HEK293T (cell line): ENCODE data around the gene FXYD6.

Experiments
- ARNT ChIP-seq: fragments of 450-650 bp; IDR thresholded peaks from 2 replicates; pipeline ENCODE4 v1.6.1; 2017; ENCODE audit warnings: mild to moderate bottlenecking
- BHLHE40 ChIP-seq: fragments of 450-650 bp; IDR thresholded peaks from 2 replicates; pipeline ENCODE4 v1.6.1; 2016; ENCODE audit warnings: mild to moderate bottlenecking, moderate library complexity, borderline replicate concordance
- CTBP1 ChIP-seq: fragments of 450-650 bp; IDR thresholded peaks from 2 replicates; pipeline ENCODE4 v1.6.1; 2016; ENCODE audit warnings: borderline replicate concordance
- FOXA1 ChIP-seq: fragments of 450-650 bp; IDR thresholded peaks from 2 replicates; pipeline ENCODE4 v1.6.1; 2016; ENCODE audit warnings: mild to moderate bottlenecking
- FOXM1 ChIP-seq: fragments of 450-650 bp; IDR thresholded peaks from 2 replicates; pipeline ENCODE4 v1.6.1; 2017; ENCODE audit warnings: mild to moderate bottlenecking, borderline replicate concordance
- HDGF ChIP-seq: fragments of 450-650 bp; IDR thresholded peaks from 2 replicates; pipeline ENCODE4 v1.6.1; 2017; ENCODE audit warnings: antibody characterized with exemption, borderline replicate concordance
- LEF1 ChIP-seq: fragments of 450-650 bp; IDR thresholded peaks from 2 replicates; pipeline ENCODE4 v1.6.1; 2017; ENCODE audit warnings: mild to moderate bottlenecking, borderline replicate concordance
- NFRKB ChIP-seq: fragments of 450-650 bp; IDR thresholded peaks from 2 replicates; pipeline ENCODE4 v1.6.1; 2016; ENCODE audit warnings: mild to moderate bottlenecking, moderate library complexity
- SP1 ChIP-seq: fragments of 450-650 bp; IDR thresholded peaks from 2 replicates; pipeline ENCODE4 v1.6.1; 2017
- SUZ12 ChIP-seq: fragments of 450-650 bp; IDR thresholded peaks from 2 replicates; pipeline ENCODE4 v1.6.1; 2016; ENCODE audit warnings: mild to moderate bottlenecking
- TARDBP ChIP-seq: fragments of 450-650 bp; IDR thresholded peaks from 2 replicates; pipeline ENCODE4 v1.6.1; 2016

GRCh38 chr11:117913736-117914397 is 37.4 kb upstream of the FXYD6 start:
- TF ChIP-seq SP1, result no peak
- TF ChIP-seq ARNT, result no peak
- TF ChIP-seq FOXM1, result no peak
- no peak for TF ChIP-seq HDGF
- TF ChIP-seq NFRKB, result no peak
- no peak for TF ChIP-seq SUZ12
- TF ChIP-seq FOXA1, result no peak
- TF ChIP-seq LEF1, result no peak
- TF ChIP-seq TARDBP, result no peak
- TF ChIP-seq BHLHE40, result no peak
- no peak for TF ChIP-seq CTBP1
